Measurements from ENCODE around the gene STK35.

Gene STK35

GRCh38 chr20:2164421-2164820 is 62.8 kb downstream of the STK35 start:
- Histone ChIP-seq H2BK15ac (ENCODE audit: low read length) (no peak overlapping the region), H3K4ac (ENCODE audit: low read length) (no peak overlapping the region), H3K27me3 (ENCODE audit: control insufficient read depth in 3 of 3, insufficient read depth in 3 of 3, low read depth in 1 of 3, low read length in 3 of 3) (peaks cover 0 to 12% (median 0%) of the 10 kb centered on the region in 3 experiments), H3K79me1 (ENCODE audit: low read depth, low read length) (no peaks in the 10 kb centered on the region), H3K9me3 (replicated peaks in 1 of 2; ENCODE audit: control insufficient read depth in 2 of 2, insufficient read depth in 1 of 2, low read depth in 1 of 2, low read length in 2 of 2) (no peaks in the 10 kb centered on the region), H3K23ac (ENCODE audit: low read depth, low read length, poor library complexity) (no peak overlapping the region), H4K91ac (ENCODE audit: low read depth, low read length, poor library complexity) (no peak overlapping the region), H3K4me3 (ENCODE audit: low read length in 2 of 2) (no peak overlapping the region), H3K4me1 (ENCODE audit: control insufficient read depth in 2 of 2, insufficient read depth in 1 of 2, low read depth in 1 of 2, low read length in 2 of 2) (no peaks in the 10 kb centered on the region), H3K9ac (ENCODE audit: low read depth, low read length, poor library complexity) (no peak overlapping the region), H3K4me2 (ENCODE audit: insufficient read depth, low read length, poor library complexity, severe bottlenecking) (no peak overlapping the region), H2BK120ac (ENCODE audit: low read depth, low read length) (no peak overlapping the region), H2AFZ (ENCODE audit: low read length) (no peak overlapping the region), H2AK5ac (ENCODE audit: low read depth, low read length) (peak overlapping the region; percentile 31), H2BK12ac (ENCODE audit: low read length) (no peak overlapping the region), H4K8ac (ENCODE audit: low read depth, low read length) (no peak overlapping the region), H3K18ac (ENCODE audit: low read length) (no peak overlapping the region), H3K14ac (ENCODE audit: low read length) (no peak overlapping the region), H3K27ac (replicated peaks; ENCODE audit: low read length) (no peak overlapping the region), H2BK5ac (ENCODE audit: low read length) (no peak overlapping the region), H3K36me3 (replicated peaks in 1 of 2; ENCODE audit: control insufficient read depth in 2 of 2, insufficient read depth in 2 of 2, low read length in 2 of 2) (no peaks in the 10 kb centered on the region)
- no CpG with 5 or more reads among the region's 7 CpGs for WGBS, 2 donors (ENCODE audit: extremely low coverage in 2 of 2, insufficient read length in 2 of 2, insufficient replicate concordance in 1 of 2)
- DNase-seq (ENCODE audit: low spot score) = no peak

- Histone ChIP-seq H4K91ac (ENCODE audit: low read depth, low read length, poor library complexity) (no peak overlapping the region), H3K79me1 (ENCODE audit: low read depth, low read length) (no peaks in the 10 kb centered on the region), H3K4me3 (ENCODE audit: low read length in 2 of 2) (no peak overlapping the region), H2BK5ac (ENCODE audit: low read length) (no peak overlapping the region), H3K4me1 (ENCODE audit: control insufficient read depth in 2 of 2, insufficient read depth in 1 of 2, low read depth in 1 of 2, low read length in 2 of 2) (no peaks in the 10 kb centered on the region), H2AFZ (ENCODE audit: low read length) (no peak overlapping the region), H3K9me3 (replicated peaks in 1 of 2; ENCODE audit: control insufficient read depth in 2 of 2, insufficient read depth in 1 of 2, low read depth in 1 of 2, low read length in 2 of 2) (no peaks in the 10 kb centered on the region), H2BK15ac (ENCODE audit: low read length) (no peak overlapping the region), H3K4ac (ENCODE audit: low read length) (no peak overlapping the region), H3K36me3 (replicated peaks in 1 of 2; ENCODE audit: control insufficient read depth in 2 of 2, insufficient read depth in 2 of 2, low read length in 2 of 2) (no peaks in the 10 kb centered on the region), H2AK5ac (ENCODE audit: low read depth, low read length) (no peak overlapping the region), H3K18ac (ENCODE audit: low read length) (no peak overlapping the region), H2BK12ac (ENCODE audit: low read length) (no peak overlapping the region), H3K27ac (replicated peaks; ENCODE audit: low read length) (no peak overlapping the region), H3K23ac (ENCODE audit: low read depth, low read length, poor library complexity) (no peak overlapping the region), H3K14ac (ENCODE audit: low read length) (no peak overlapping the region), H3K4me2 (ENCODE audit: insufficient read depth, low read length, poor library complexity, severe bottlenecking) (no peak overlapping the region), H3K27me3 (ENCODE audit: control insufficient read depth in 3 of 3, insufficient read depth in 3 of 3, low read depth in 1 of 3, low read length in 3 of 3) (peaks cover 0 to 12% (median 0%) of the 10 kb centered on the region in 3 experiments), H2BK120ac (ENCODE audit: low read depth, low read length) (no peak overlapping the region), H3K9ac (ENCODE audit: low read depth, low read length, poor library complexity) (no peak overlapping the region), H4K8ac (ENCODE audit: low read depth, low read length) (no peak overlapping the region)
- no CpG with 5 or more reads among the region's 16 CpGs for WGBS, 2 donors (ENCODE audit: extremely low coverage in 2 of 2, insufficient read length in 2 of 2, insufficient replicate concordance in 1 of 2)
- DNase-seq (ENCODE audit: low spot score) = no peak
Observed at GRCh38 chr20:2164966-2165365, 63.3 kb downstream of the STK35 start.

- WGBS, 2 donors (ENCODE audit: extremely low coverage in 2 of 2, insufficient read length in 2 of 2, insufficient replicate concordance in 1 of 2) = no CpG with 5 or more reads among the region's 10 CpGs
- no peak overlapping the region for H4K91ac ChIP-seq (ENCODE audit: low read depth, low read length, poor library complexity)
- peaks cover 0 to 12% (median 0%) of the 10 kb centered on the region in 3 experiments for H3K27me3 ChIP-seq (ENCODE audit: control insufficient read depth in 3 of 3, insufficient read depth in 3 of 3, low read depth in 1 of 3, low read length in 3 of 3)
- H3K36me3 ChIP-seq (replicated peaks in 1 of 2; ENCODE audit: control insufficient read depth in 2 of 2, insufficient read depth in 2 of 2, low read length in 2 of 2) = no peaks in the 10 kb centered on the region
- H2BK15ac ChIP-seq (ENCODE audit: low read length) = no peak overlapping the region
- H2BK120ac ChIP-seq (ENCODE audit: low read depth, low read length) = no peak overlapping the region
- H3K14ac ChIP-seq (ENCODE audit: low read length) = no peak overlapping the region
- no peak overlapping the region for H3K4ac ChIP-seq (ENCODE audit: low read length)
- H3K4me2 ChIP-seq (ENCODE audit: insufficient read depth, low read length, poor library complexity, severe bottlenecking) = no peak overlapping the region
- no peaks in the 10 kb centered on the region for H3K79me1 ChIP-seq (ENCODE audit: low read depth, low read length)
- H3K18ac ChIP-seq (ENCODE audit: low read length) = no peak overlapping the region
- H3K9me3 ChIP-seq (replicated peaks in 1 of 2; ENCODE audit: control insufficient read depth in 2 of 2, insufficient read depth in 1 of 2, low read depth in 1 of 2, low read length in 2 of 2) = no peaks in the 10 kb centered on the region
- H2BK5ac ChIP-seq (ENCODE audit: low read length) = no peak overlapping the region
- no peak overlapping the region for H4K8ac ChIP-seq (ENCODE audit: low read depth, low read length)
- H2AK5ac ChIP-seq (ENCODE audit: low read depth, low read length) = no peak overlapping the region
- no peak overlapping the region for H3K23ac ChIP-seq (ENCODE audit: low read depth, low read length, poor library complexity)
- no peak overlapping the region for H2BK12ac ChIP-seq (ENCODE audit: low read length)
- no peak overlapping the region for H3K27ac ChIP-seq (replicated peaks; ENCODE audit: low read length)
- H3K4me3 ChIP-seq (ENCODE audit: low read length in 2 of 2) = no peak overlapping the region
- H2AFZ ChIP-seq (ENCODE audit: low read length) = no peak overlapping the region
- H3K9ac ChIP-seq (ENCODE audit: low read depth, low read length, poor library complexity) = no peak overlapping the region
- no peaks in the 10 kb centered on the region for H3K4me1 ChIP-seq (ENCODE audit: control insufficient read depth in 2 of 2, insufficient read depth in 1 of 2, low read depth in 1 of 2, low read length in 2 of 2)
- no peak for DNase-seq (ENCODE audit: low spot score)
Observed at GRCh38 chr20:2165871-2166270, 64.2 kb downstream of the STK35 start.

GRCh38 chr20:2167112-2167511 is 65.5 kb downstream of the STK35 start:
- no peak overlapping the region for H2BK5ac ChIP-seq (ENCODE audit: low read length)
- H3K4ac ChIP-seq (ENCODE audit: low read length) = no peak overlapping the region
- no peak overlapping the region for H2AFZ ChIP-seq (ENCODE audit: low read length)
- H2BK15ac ChIP-seq (ENCODE audit: low read length) = no peak overlapping the region
- H4K91ac ChIP-seq (ENCODE audit: low read depth, low read length, poor library complexity) = no peak overlapping the region
- H2AK5ac ChIP-seq (ENCODE audit: low read depth, low read length) = no peak overlapping the region
- no peaks in the 10 kb centered on the region for H3K9me3 ChIP-seq (replicated peaks in 1 of 2; ENCODE audit: control insufficient read depth in 2 of 2, insufficient read depth in 1 of 2, low read depth in 1 of 2, low read length in 2 of 2)
- H3K4me1 ChIP-seq (ENCODE audit: control insufficient read depth in 2 of 2, insufficient read depth in 1 of 2, low read depth in 1 of 2, low read length in 2 of 2) = no peaks in the 10 kb centered on the region
- H3K18ac ChIP-seq (ENCODE audit: low read length) = no peak overlapping the region
- no peak overlapping the region for H3K4me3 ChIP-seq (ENCODE audit: low read length in 2 of 2)
- no peak overlapping the region for H2BK12ac ChIP-seq (ENCODE audit: low read length)
- no peak overlapping the region for H3K14ac ChIP-seq (ENCODE audit: low read length)
- H3K36me3 ChIP-seq (replicated peaks in 1 of 2; ENCODE audit: control insufficient read depth in 2 of 2, insufficient read depth in 2 of 2, low read length in 2 of 2) = no peaks in the 10 kb centered on the region
- no peak overlapping the region for H3K4me2 ChIP-seq (ENCODE audit: insufficient read depth, low read length, poor library complexity, severe bottlenecking)
- no CpG with 5 or more reads among the region's 5 CpGs for WGBS, 2 donors (ENCODE audit: extremely low coverage in 2 of 2, insufficient read length in 2 of 2, insufficient replicate concordance in 1 of 2)
- DNase-seq (ENCODE audit: low spot score) = no peak
- H2BK120ac ChIP-seq (ENCODE audit: low read depth, low read length) = no peak overlapping the region
- H4K8ac ChIP-seq (ENCODE audit: low read depth, low read length) = no peak overlapping the region
- no peak overlapping the region for H3K23ac ChIP-seq (ENCODE audit: low read depth, low read length, poor library complexity)
- peak overlapping the region; percentile 31 for H3K9ac ChIP-seq (ENCODE audit: low read depth, low read length, poor library complexity)
- H3K27ac ChIP-seq (replicated peaks; ENCODE audit: low read length) = no peak overlapping the region
- no peaks in the 10 kb centered on the region for H3K79me1 ChIP-seq (ENCODE audit: low read depth, low read length)
- peaks cover 0 to 17% (median 0%) of the 10 kb centered on the region in 3 experiments for H3K27me3 ChIP-seq (ENCODE audit: control insufficient read depth in 3 of 3, insufficient read depth in 3 of 3, low read depth in 1 of 3, low read length in 3 of 3)

All from neuronal stem cell (in vitro differentiated cells).